Cardiac fibroblast (primary cell): ENCODE data around the gene EMILIN1.

Source experiments
- DNase-seq, 2 donors: peaks; one replicate each; pipeline versions ENCODE4 v3.0.0 to v3.0.0-alpha.2; 2010; ENCODE audit warnings: low read depth in 2 of 2
- H3K4me3 ChIP-seq, 2 donors: replicated peaks in 1 of 2; 1 replicate in 1 of 2; 2 replicates in 1 of 2; pipeline ENCODE4 v1.5.1; 2011; ENCODE audit warnings: low read depth in 2 of 2, low read length in 2 of 2, mild to moderate bottlenecking in 2 of 2, moderate library complexity in 1 of 2
- TF ChIP-seq, protein P1 (sequence below): IDR thresholded peaks from one replicate; pipeline ENCODE4 v1.5.1; 2011; ENCODE audit warnings: low read depth, mild to moderate bottlenecking, low read length, inconsistent platforms

EMILIN1 gene

DNA sequence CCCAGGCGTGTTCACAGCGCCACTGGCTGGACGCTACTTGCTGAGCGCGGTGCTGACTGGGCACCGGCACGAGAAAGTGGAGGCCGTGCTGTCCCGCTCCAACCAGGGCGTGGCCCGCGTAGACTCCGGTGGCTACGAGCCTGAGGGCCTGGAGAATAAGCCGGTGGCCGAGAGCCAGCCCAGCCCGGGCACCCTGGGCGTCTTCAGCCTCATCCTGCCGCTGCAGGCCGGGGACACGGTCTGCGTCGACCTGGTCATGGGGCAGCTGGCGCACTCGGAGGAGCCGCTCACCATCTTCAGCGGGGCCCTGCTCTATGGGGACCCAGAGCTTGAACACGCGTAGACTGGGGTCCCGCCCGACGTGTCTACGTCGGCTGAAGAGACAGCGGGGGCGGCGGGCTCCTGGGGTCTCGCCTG is 7.3 kb downstream of the EMILIN1 start:
- peak; percentile 70 to 75 for DNase-seq
- H3K4me3 ChIP-seq, result peak overlapping the region; percentile 37 to 54
- TF ChIP-seq, protein P1, sequence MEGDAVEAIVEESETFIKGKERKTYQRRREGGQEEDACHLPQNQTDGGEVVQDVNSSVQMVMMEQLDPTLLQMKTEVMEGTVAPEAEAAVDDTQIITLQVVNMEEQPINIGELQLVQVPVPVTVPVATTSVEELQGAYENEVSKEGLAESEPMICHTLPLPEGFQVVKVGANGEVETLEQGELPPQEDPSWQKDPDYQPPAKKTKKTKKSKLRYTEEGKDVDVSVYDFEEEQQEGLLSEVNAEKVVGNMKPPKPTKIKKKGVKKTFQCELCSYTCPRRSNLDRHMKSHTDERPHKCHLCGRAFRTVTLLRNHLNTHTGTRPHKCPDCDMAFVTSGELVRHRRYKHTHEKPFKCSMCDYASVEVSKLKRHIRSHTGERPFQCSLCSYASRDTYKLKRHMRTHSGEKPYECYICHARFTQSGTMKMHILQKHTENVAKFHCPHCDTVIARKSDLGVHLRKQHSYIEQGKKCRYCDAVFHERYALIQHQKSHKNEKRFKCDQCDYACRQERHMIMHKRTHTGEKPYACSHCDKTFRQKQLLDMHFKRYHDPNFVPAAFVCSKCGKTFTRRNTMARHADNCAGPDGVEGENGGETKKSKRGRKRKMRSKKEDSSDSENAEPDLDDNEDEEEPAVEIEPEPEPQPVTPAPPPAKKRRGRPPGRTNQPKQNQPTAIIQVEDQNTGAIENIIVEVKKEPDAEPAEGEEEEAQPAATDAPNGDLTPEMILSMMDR, result peak; percentile 47

DNA sequence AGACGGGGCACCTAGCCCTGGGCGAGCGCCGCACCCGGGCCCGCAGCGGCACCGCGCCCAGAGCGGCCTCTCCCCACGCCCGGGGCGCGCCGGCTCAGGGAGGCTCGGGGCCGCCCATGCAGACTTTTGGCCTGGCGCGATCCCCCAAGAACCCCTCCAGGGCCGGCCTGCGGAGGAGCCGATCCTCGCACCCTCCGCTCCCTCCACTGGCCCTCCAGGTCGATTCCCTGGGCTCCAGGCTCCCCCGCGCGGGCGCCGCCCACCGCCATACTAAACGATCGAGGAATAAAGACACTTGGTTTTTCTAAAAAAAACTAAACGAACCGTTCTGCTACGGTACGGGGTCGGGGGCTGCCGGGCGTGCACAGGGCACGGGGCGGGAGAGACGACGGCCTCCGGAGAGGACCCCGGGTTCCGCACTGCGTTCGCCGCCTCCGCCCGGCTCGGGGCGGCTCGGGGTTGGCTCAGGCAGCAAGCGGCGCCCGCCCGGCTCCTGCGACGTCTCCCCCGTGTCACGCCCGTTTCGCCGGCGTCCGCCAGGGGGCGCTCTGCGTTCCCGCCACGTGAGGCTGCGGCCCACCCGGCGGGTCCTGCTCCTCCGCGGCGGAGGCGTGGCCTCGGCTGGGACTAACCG is 7.8 kb downstream of the EMILIN1 start:
- TF ChIP-seq, protein P1, result peak; percentile 38
- peak; percentile 88 to 95 for DNase-seq
- peak overlapping the region; percentile 38 to 54 for H3K4me3 ChIP-seq

DNA sequence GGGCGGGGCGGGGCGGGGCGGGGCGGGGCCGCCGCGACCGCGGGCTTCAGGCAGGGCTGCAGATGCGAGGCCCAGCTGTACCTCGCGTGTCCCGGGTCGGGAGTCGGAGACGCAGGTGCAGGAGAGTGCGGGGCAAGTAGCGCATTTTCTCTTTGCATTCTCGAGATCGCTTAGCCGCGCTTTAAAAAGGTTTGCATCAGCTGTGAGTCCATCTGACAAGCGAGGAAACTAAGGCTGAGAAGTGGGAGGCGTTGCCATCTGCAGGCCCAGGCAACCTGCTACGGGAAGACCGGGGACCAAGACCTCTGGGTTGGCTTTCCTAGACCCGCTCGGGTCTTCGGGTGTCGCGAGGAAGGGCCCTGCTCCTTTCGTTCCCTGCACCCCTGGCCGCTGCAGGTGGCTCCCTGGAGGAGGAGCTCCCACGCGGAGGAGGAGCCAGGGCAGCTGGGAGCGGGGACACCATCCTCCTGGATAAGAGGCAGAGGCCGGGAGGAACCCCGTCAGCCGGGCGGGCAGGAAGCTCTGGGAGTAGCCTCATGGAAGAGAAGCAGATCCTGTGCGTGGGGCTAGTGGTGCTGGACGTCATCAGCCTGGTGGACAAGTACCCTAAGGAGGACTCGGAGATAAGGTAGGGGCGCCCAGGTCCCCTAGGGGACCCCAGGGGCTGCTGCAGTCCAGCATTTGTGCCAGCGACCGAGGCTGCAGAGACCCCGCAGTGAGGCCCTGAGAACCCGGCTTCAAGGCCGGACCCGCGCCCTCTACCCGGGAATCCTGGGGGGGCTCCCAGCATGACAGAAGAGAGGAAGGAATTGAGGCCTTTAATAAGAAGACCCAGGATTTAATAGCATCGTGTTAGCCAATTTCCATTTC is 8.5 kb downstream of the EMILIN1 start, which contains the start of gene KHK:
TSS of gene KHK (plus strand) at position 49 of the 870 bp plus-strand sequence. CDS start at position 537, 488 bp downstream.
- TF ChIP-seq, protein P1, result no peak
- peak in 1 of 2 donors; percentile 20 for DNase-seq
- peak within 1 kb of the TSS; percentile 38 to 54 for H3K4me3 ChIP-seq

DNA sequence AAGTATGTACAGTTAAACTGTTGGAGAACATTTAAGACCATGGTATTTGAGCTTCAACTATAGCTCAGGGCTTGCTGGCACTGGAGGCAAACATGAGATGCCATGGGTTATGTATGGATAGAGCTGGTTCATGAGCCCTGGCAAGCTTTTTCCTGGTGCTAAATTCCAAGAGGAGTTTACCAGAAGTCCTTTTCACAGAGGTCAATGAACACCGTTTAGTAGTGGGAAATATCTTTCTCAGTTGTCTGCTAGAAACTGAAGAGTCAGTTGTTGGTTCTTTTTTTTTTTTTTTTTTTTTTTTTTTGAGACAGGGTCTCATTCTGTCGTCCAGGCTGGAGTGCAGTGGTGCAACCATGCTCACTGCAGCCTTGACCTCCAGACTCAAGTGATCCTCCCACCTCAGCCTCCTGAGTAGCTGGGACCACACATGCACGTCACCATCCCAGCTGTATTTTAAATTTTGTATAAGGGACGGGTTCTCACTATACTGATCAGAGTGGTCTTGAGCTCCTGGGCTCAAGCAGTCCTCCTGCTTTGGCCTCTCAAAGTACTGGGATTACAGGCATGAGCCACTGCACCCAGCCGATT is 9.5 kb downstream of the EMILIN1 start:
- TF ChIP-seq, protein P1, result no peak
- no peak for DNase-seq
- no peak overlapping the region for H3K4me3 ChIP-seq

DNA sequence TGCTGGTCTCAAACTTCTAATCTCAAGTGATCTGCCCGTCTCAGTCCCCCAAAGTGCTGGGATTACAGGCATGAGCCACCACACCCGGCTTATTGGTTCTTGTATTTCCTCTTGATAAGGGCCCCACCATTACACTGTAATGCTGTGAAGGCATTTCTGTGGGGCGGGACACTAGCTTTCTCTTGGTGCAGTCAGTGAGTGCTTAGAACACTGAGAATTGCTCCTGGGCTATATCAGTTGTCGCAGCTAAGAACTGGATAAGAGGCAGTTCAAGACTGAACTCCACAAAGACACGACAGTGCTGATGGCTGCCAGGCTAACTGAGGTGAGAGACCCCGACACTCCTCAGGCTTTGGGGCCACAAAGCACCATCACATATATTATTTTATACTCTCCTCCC is 10.2 kb downstream of the EMILIN1 start:
- H3K4me3 ChIP-seq, result no peak overlapping the region
- no peak for DNase-seq
- TF ChIP-seq, protein P1, result no peak

DNA sequence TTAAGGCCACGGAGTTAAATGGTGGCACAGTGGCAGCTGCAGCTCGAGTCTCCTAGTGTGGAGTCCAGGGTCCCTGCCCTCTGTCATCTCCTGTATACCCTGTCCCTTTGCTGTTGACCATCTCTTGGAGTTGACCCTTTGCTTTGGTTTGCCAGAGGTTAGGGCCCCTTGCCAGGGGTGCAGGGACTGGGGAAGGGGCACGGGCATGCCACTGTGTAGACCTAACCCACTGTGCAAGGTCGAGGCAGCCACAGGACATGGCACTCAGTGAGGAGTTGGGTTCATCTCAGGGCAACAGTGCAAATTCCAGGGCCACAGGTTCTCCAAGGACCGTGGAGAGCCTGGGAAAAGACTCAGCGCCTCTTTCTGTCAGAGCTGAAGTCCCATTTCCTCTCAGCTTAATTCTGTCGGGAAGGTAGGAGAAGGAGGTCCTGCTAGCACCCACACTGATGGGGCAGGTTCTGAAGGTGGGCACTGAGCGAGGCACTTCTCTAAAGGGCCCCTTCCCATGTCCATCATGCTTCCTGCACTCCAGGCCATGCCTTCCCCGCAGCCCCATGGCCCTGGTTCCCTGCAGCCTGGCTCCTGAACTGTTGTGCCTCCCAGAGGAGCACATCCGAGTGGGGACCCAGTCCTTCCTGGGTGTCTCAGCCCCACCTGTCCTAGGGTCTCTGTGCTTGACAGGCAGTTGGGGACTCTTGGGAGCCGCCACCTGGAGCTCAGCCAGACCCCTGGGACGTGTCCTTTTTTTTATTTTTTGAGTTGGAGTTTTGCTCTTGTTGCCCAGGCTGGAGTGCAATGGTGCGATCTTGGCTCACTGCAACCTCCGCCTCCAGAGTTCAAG is 10.9 kb downstream of the EMILIN1 start:
- no peak overlapping the region for H3K4me3 ChIP-seq
- TF ChIP-seq, protein P1, result no peak
- no peak for DNase-seq
